WTC11 (cell line): ENCODE results near the gene VPS33B. TPM values are rescaled to one million over a fixed set of nuclear protein-coding genes. Genes with fewer than 3 reads are reported as not detected.

Experiments used
- ATAC-seq: fragments of 200-7000 bp; cut with Tn5 transposase; 2 replicates; pipeline ENCODE4 v1.10.0; 2021; ENCODE audit warnings: mild to moderate bottlenecking, moderate library complexity
- CTCF ChIA-PET: fragments of 300-600 bp; sonication (Branson Sonifier 250); formaldehyde crosslinking; loops from one replicate; lab custom pipeline; 2021; ENCODE audit warnings: antibody characterized with exemption; lab: Charles Lee
- POLR2A ChIA-PET: fragments of 350-600 bp; sonication (Branson Sonifier 250); formaldehyde crosslinking; loops from one replicate; lab custom pipeline; 2021; ENCODE audit warnings: antibody characterized with exemption; lab: Charles Lee
- DNase-seq: peaks from one replicate; pipeline ENCODE4 v3.0.0; 2021; ENCODE audit warnings: low spot score
- H3K27ac Mint-ChIP-seq: 2 replicates; pipeline ENCODE4 v1.8.0; 2021; ENCODE audit warnings: mixed read lengths
- H3K27me3 Mint-ChIP-seq: 2 replicates; pipeline ENCODE4 v1.8.0; 2021; ENCODE audit warnings: low read depth, mild to moderate bottlenecking, moderate library complexity, mixed read lengths
- H3K36me3 Mint-ChIP-seq: 2 replicates; pipeline ENCODE4 v1.8.0; 2021; ENCODE audit warnings: mixed read lengths
- H3K4me1 Mint-ChIP-seq: 2 replicates; pipeline ENCODE4 v1.8.0; 2022; ENCODE audit warnings: mixed read lengths
- H3K4me3 Mint-ChIP-seq: 2 replicates; pipeline ENCODE4 v1.8.0; 2021; ENCODE audit warnings: mild to moderate bottlenecking, moderate library complexity, mixed read lengths
- H3K9me3 Mint-ChIP-seq: 2 replicates; pipeline ENCODE4 v1.8.0; 2021; ENCODE audit warnings: mixed read lengths
- ATF1 ChIP-seq: sonication (generic); formaldehyde crosslinking; IDR thresholded peaks from 2 replicates; pipeline ENCODE4 v1.8.1; 2023; ENCODE audit warnings: mild to moderate bottlenecking, moderate library complexity, missing genetic modification reagents
- CBFB ChIP-seq: sonication (generic); formaldehyde crosslinking; IDR thresholded peaks from 2 replicates; pipeline ENCODE4 v1.8.1; 2022; ENCODE audit warnings: mild to moderate bottlenecking, low read depth, missing genetic modification reagents
- FOXK1 ChIP-seq: sonication (generic); formaldehyde crosslinking; IDR thresholded peaks from 2 replicates; pipeline ENCODE4 v1.8.0; 2022; ENCODE audit warnings: mild to moderate bottlenecking, moderate library complexity, missing genetic modification reagents
- GRHL2 ChIP-seq: fragments of 250-450 bp; sonication (Bioruptor Pico); IDR thresholded peaks from 2 replicates; pipeline ENCODE4 v1.8.0; 2022; ENCODE audit warnings: mild to moderate bottlenecking, moderate library complexity; ENCODE audit not compliant: insufficient replicate concordance, severe bottlenecking
- GTF2I ChIP-seq: fragments of 250-450 bp; sonication (Bioruptor Pico); conservative IDR thresholded peaks from 2 replicates; pipeline ENCODE4 v1.4.0; 2021; ENCODE audit warnings: mild to moderate bottlenecking
- HMGA2 ChIP-seq: fragments of 250-450 bp; sonication (Bioruptor Pico); IDR thresholded peaks from 2 replicates; pipeline ENCODE4 v1.4.0; 2021; ENCODE audit warnings: mild to moderate bottlenecking, moderate library complexity
- IRF2 ChIP-seq: sonication (generic); formaldehyde crosslinking; IDR thresholded peaks from 2 replicates; pipeline ENCODE4 v1.8.0; 2022; ENCODE audit warnings: low read depth, missing genetic modification reagents, borderline replicate concordance
- JUN ChIP-seq: sonication (generic); formaldehyde crosslinking; IDR thresholded peaks from 2 replicates; pipeline ENCODE4 v1.8.0; 2023; ENCODE audit warnings: mild to moderate bottlenecking, missing genetic modification reagents
- KAT7 ChIP-seq: sonication (generic); formaldehyde crosslinking; IDR thresholded peaks from 2 replicates; pipeline ENCODE4 v1.8.1; 2023; ENCODE audit warnings: missing genetic modification reagents, mild to moderate bottlenecking, borderline replicate concordance
- NFATC4 ChIP-seq: fragments of 250-450 bp; sonication (Bioruptor Pico); IDR thresholded peaks from 2 replicates; pipeline ENCODE4 v1.9.0; 2021; ENCODE audit warnings: mild to moderate bottlenecking
- PRRX2 ChIP-seq: fragments of 250-450 bp; sonication (Bioruptor Pico); IDR thresholded peaks from 2 replicates; pipeline ENCODE4 v1.8.0; 2021; ENCODE audit warnings: mild to moderate bottlenecking
- RELA ChIP-seq: sonication (generic); formaldehyde crosslinking; IDR thresholded peaks from 2 replicates; pipeline ENCODE4 v1.8.1; 2022; ENCODE audit warnings: missing genetic modification reagents, mild to moderate bottlenecking, borderline replicate concordance
- TCF7 ChIP-seq: sonication (generic); formaldehyde crosslinking; IDR thresholded peaks from 2 replicates; pipeline ENCODE4 v1.8.0; 2022; ENCODE audit warnings: mild to moderate bottlenecking, low read depth, missing genetic modification reagents, moderate library complexity
- TEAD4 ChIP-seq: sonication (generic); formaldehyde crosslinking; IDR thresholded peaks from 2 replicates; pipeline ENCODE4 v1.8.0; 2022; ENCODE audit warnings: mild to moderate bottlenecking, missing genetic modification reagents
- ZNF396 ChIP-seq: fragments of 250-450 bp; sonication (Bioruptor Pico); IDR thresholded peaks from 2 replicates; pipeline ENCODE4 v1.8.0; 2021; ENCODE audit warnings: mild to moderate bottlenecking, moderate library complexity, borderline replicate concordance
- total RNA-seq: library from RNA; stranded (reverse); gene quantifications from 3 replicates; pipeline ENCODE4 v1.2.3, GENCODE V29; 2021
- TF ChIP-seq, protein P1 (sequence below): sonication (generic); formaldehyde crosslinking; IDR thresholded peaks from 2 replicates; pipeline ENCODE4 v1.8.1; 2023; ENCODE audit warnings: mild to moderate bottlenecking, missing genetic modification reagents
- TF ChIP-seq, protein P2 (sequence below): sonication (generic); formaldehyde crosslinking; IDR thresholded peaks from 2 replicates; pipeline ENCODE4 v1.8.0; 2022; ENCODE audit warnings: mild to moderate bottlenecking, missing genetic modification reagents
- TF ChIP-seq, protein P3 (sequence below): sonication (generic); formaldehyde crosslinking; IDR thresholded peaks from 2 replicates; pipeline ENCODE4 v1.8.0; 2022; ENCODE audit warnings: mild to moderate bottlenecking, missing genetic modification reagents
- TF ChIP-seq, protein P4 (sequence below): sonication (generic); formaldehyde crosslinking; conservative IDR thresholded peaks from 2 replicates; pipeline ENCODE4 v1.8.1; 2023; ENCODE audit warnings: mild to moderate bottlenecking, low read depth, missing genetic modification reagents, moderate library complexity
- TF ChIP-seq, protein P5 (sequence below): fragments of 250-450 bp; sonication (Bioruptor Pico); IDR thresholded peaks from 2 replicates; pipeline ENCODE4 v1.9.0; 2021; ENCODE audit warnings: moderate library complexity, mild to moderate bottlenecking, inconsistent platforms, borderline replicate concordance

The VPS33B gene
- total RNA-seq, 1 experiment from 2014 or later, result 21.1 TPM

DNA sequence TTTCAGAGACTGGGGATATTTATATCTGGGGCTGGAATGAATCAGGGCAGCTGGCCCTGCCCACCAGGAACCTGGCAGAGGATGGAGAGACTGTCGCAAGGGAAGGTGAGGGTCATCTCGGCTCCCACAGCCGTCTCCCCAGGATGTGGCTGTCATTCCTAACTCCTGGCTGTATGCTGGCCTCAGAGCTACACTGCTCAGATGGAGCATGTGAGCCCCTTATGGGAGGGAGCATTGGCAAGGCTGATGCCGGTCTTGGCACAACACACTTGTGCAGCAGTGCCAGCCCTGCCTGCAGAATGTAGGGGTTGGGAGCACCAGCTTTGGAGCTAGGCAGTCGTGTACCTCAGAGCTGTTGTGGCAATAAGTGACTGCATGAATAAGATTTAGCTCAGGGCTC lies 62.5 kb downstream of the VPS33B start (continued):
- TF ChIP-seq, protein P1, sequence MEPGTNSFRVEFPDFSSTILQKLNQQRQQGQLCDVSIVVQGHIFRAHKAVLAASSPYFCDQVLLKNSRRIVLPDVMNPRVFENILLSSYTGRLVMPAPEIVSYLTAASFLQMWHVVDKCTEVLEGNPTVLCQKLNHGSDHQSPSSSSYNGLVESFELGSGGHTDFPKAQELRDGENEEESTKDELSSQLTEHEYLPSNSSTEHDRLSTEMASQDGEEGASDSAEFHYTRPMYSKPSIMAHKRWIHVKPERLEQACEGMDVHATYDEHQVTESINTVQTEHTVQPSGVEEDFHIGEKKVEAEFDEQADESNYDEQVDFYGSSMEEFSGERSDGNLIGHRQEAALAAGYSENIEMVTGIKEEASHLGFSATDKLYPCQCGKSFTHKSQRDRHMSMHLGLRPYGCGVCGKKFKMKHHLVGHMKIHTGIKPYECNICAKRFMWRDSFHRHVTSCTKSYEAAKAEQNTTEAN (CRISPR knock-in tag), result no peak
- no peak for TF ChIP-seq KAT7 (CRISPR knock-in tag)

DNA sequence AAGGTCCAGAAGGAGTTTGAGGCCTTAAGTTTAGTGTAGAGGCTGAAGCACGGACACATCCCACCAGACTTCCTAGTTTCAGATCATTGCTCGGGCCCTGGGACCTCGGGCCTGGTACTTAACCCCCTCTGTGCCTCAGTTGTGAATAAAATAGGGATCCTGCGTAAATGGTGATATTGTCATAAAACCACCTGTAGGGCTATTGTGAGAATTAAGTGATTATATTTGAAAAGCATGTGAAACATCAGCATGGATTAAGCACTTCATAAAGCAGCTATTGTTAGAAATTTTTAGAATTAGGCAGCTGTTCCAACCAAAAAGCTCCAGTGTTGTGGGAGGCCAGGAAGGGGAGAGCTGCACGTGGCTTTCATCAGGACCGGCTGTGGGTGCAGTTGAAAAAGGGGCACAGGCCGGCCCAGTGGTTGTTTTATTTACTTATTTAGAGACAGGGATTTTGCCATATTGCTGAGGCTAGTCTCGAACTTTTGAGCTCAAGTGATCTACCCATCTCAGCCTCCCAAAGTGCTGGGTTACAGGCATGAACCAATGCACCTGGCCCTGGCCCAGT lies 63.3 kb downstream of the VPS33B start:
- no peak for TF ChIP-seq TEAD4
- TF ChIP-seq, protein P2, sequence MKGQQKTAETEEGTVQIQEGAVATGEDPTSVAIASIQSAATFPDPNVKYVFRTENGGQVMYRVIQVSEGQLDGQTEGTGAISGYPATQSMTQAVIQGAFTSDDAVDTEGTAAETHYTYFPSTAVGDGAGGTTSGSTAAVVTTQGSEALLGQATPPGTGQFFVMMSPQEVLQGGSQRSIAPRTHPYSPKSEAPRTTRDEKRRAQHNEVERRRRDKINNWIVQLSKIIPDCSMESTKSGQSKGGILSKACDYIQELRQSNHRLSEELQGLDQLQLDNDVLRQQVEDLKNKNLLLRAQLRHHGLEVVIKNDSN (CRISPR knock-in tag), result no peak
- TF ChIP-seq, protein P1 (CRISPR knock-in tag), result no peak
- no peak for TF ChIP-seq HMGA2 (CRISPR knock-in tag)
- TF ChIP-seq, protein P3, sequence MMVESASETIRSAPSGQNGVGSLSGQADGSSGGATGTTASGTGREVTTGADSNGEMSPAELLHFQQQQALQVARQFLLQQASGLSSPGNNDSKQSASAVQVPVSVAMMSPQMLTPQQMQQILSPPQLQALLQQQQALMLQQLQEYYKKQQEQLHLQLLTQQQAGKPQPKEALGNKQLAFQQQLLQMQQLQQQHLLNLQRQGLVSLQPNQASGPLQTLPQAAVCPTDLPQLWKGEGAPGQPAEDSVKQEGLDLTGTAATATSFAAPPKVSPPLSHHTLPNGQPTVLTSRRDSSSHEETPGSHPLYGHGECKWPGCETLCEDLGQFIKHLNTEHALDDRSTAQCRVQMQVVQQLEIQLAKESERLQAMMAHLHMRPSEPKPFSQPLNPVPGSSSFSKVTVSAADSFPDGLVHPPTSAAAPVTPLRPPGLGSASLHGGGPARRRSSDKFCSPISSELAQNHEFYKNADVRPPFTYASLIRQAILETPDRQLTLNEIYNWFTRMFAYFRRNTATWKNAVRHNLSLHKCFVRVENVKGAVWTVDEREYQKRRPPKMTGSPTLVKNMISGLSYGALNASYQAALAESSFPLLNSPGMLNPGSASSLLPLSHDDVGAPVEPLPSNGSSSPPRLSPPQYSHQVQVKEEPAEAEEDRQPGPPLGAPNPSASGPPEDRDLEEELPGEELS (CRISPR knock-in tag), result no peak
- TF ChIP-seq RELA, result no peak
- TF ChIP-seq PRRX2 (CRISPR knock-in tag), result no peak
- TF ChIP-seq, protein P4, sequence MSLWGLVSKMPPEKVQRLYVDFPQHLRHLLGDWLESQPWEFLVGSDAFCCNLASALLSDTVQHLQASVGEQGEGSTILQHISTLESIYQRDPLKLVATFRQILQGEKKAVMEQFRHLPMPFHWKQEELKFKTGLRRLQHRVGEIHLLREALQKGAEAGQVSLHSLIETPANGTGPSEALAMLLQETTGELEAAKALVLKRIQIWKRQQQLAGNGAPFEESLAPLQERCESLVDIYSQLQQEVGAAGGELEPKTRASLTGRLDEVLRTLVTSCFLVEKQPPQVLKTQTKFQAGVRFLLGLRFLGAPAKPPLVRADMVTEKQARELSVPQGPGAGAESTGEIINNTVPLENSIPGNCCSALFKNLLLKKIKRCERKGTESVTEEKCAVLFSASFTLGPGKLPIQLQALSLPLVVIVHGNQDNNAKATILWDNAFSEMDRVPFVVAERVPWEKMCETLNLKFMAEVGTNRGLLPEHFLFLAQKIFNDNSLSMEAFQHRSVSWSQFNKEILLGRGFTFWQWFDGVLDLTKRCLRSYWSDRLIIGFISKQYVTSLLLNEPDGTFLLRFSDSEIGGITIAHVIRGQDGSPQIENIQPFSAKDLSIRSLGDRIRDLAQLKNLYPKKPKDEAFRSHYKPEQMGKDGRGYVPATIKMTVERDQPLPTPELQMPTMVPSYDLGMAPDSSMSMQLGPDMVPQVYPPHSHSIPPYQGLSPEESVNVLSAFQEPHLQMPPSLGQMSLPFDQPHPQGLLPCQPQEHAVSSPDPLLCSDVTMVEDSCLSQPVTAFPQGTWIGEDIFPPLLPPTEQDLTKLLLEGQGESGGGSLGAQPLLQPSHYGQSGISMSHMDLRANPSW (CRISPR knock-in tag), result no peak
- no peak for TF ChIP-seq IRF2 (CRISPR knock-in tag)
- TF ChIP-seq TCF7 (CRISPR knock-in tag), result no peak
- TF ChIP-seq, protein P5, sequence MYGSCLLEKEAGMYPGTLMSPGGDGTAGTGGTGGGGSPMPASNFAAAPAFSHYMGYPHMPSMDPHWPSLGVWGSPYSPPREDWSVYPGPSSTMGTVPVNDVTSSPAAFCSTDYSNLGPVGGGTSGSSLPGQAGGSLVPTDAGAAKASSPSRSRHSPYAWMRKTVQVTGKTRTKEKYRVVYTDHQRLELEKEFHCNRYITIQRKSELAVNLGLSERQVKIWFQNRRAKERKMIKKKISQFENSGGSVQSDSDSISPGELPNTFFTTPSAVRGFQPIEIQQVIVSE, result no peak
- TF ChIP-seq NFATC4, result no peak
- no peak for TF ChIP-seq CBFB (CRISPR knock-in tag)
- TF ChIP-seq ATF1 (CRISPR knock-in tag), result no peak
- TF ChIP-seq ZNF396 (CRISPR knock-in tag), result no peak
- no peak for TF ChIP-seq GTF2I (CRISPR knock-in tag)
- no peak for TF ChIP-seq GRHL2 (CRISPR knock-in tag)
- TF ChIP-seq FOXK1 (CRISPR knock-in tag), result no peak
- no peak for TF ChIP-seq JUN
- Mint-ChIP-seq H3K4me1 (peaks cover 16% of the 10 kb centered on the region), H3K4me3 (no peak overlapping the region), H3K27me3 (no peaks in the 10 kb centered on the region), H3K9me3 (no peaks in the 10 kb centered on the region), H3K36me3 (peaks cover 39% of the 10 kb centered on the region), H3K27ac (no peak overlapping the region)
- POLR2A ChIA-PET, result no interaction called here
- CTCF ChIA-PET, result interaction anchor here (1.0 to 6.2 kb wide), 4 partner anchors 20 to 288 kb away, joined by 3 to 264 read pairs (median 70); partner anchors contain the start of genes HDDC3 and UNC45A
- no peak for DNase-seq
- no peak for ATAC-seq
